ENCODE data around the gene GRIFIN.

- TF ChIP-seq, protein P1, sequence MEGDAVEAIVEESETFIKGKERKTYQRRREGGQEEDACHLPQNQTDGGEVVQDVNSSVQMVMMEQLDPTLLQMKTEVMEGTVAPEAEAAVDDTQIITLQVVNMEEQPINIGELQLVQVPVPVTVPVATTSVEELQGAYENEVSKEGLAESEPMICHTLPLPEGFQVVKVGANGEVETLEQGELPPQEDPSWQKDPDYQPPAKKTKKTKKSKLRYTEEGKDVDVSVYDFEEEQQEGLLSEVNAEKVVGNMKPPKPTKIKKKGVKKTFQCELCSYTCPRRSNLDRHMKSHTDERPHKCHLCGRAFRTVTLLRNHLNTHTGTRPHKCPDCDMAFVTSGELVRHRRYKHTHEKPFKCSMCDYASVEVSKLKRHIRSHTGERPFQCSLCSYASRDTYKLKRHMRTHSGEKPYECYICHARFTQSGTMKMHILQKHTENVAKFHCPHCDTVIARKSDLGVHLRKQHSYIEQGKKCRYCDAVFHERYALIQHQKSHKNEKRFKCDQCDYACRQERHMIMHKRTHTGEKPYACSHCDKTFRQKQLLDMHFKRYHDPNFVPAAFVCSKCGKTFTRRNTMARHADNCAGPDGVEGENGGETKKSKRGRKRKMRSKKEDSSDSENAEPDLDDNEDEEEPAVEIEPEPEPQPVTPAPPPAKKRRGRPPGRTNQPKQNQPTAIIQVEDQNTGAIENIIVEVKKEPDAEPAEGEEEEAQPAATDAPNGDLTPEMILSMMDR (IDR thresholded peaks at IDR 0.05; ENCODE audit: insufficient read depth, low read depth, low read length) = no peak
- no peak for TF ChIP-seq EZH2 (IDR thresholded peaks at IDR 0.05; ENCODE audit: insufficient read depth, low read length)
Measured at GRCh38 chr7:2450198-2451107, 25.7 kb downstream of the GRIFIN start.

Measured in astrocyte (in vitro differentiated cells and primary cell).